Memory B cell (primary cell): ENCODE measurements around the gene CERS6.

Experiments used
- ATAC-seq: fragments of 150-1000 bp; cut with Tn5 transposase; 2 replicates; pipeline ENCODE4 v1.10.0; 2021; ENCODE audit warnings: low read depth, mild to moderate bottlenecking, moderate library complexity
- DNase-seq, 2 donors: peaks; one replicate each; pipeline ENCODE4 v3.0.0; 2022; ENCODE audit warnings: low spot score in 2 of 2
- H3K27ac Mint-ChIP-seq: one replicate; pipeline ENCODE4 v1.8.0; 2022; ENCODE audit warnings: mild to moderate bottlenecking, moderate library complexity, mixed read lengths
- H3K27me3 Mint-ChIP-seq: one replicate; pipeline ENCODE4 v1.8.0; 2022; ENCODE audit warnings: mixed read lengths
- H3K36me3 Mint-ChIP-seq: one replicate; pipeline ENCODE4 v1.8.0; 2022; ENCODE audit warnings: mild to moderate bottlenecking, mixed read lengths
- H3K4me1 Mint-ChIP-seq: one replicate; pipeline ENCODE4 v1.8.0; 2022; ENCODE audit warnings: mixed read lengths
- H3K4me3 Mint-ChIP-seq: one replicate; pipeline ENCODE4 v1.8.0; 2022; ENCODE audit warnings: mild to moderate bottlenecking, moderate library complexity, mixed read lengths
- H3K9me3 Mint-ChIP-seq: one replicate; pipeline ENCODE4 v1.8.0; 2022; ENCODE audit warnings: mixed read lengths

Gene CERS6

DNA sequence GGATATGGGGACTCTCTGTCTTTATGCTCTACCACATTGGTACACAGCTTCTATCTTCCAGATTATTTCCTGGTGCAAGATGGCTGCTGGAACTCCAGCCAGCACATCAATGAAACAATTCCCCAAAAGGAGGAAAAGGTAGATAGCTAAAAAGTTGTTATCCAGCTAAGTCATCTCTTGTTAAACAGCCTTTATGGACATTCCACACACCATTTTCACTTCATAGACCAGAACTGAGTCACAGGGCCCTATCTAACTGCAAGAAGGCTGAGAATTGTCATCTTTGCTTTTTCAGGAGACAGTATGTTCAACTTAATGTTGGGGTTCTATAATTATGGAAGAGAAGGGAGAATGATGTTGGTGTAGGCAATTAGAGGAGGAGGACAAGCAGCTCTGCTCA, 213.1 kb downstream of the CERS6 start:
- no peaks in the 10 kb centered on the region for H3K27me3 Mint-ChIP-seq
- no peaks in the 10 kb centered on the region for H3K9me3 Mint-ChIP-seq
- DNase-seq (no peak), ATAC-seq (no peak)
- H3K4me3 Mint-ChIP-seq, result no peak overlapping the region
- no peak overlapping the region for H3K27ac Mint-ChIP-seq
- H3K4me1 Mint-ChIP-seq, result no peaks in the 10 kb centered on the region
- H3K36me3 Mint-ChIP-seq, result no peaks in the 10 kb centered on the region

DNA sequence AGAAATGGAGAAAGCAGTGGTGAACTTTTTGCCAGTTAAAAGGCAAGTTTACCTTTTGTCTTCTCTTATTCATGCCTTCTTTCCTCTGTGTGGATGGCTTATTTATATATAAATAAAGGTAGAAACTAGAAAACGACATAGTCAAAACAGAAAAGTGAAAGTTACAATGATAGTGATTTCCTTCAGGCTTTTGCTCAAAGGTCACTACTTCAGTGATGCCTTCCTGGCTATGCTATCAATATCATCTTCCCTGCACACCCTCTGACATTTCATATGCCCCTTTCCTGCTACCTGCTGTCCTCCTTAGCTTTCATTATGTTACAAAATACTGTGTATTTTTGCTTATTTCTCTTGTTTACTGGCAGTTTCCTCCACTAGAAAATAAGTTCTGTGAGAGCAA, 214.4 kb downstream of the CERS6 start:
- H3K27me3 Mint-ChIP-seq, result no peaks in the 10 kb centered on the region
- DNase-seq (no peak), ATAC-seq (no peak)
- no peak overlapping the region for H3K4me3 Mint-ChIP-seq
- no peaks in the 10 kb centered on the region for H3K9me3 Mint-ChIP-seq
- no peak overlapping the region for H3K27ac Mint-ChIP-seq
- no peaks in the 10 kb centered on the region for H3K4me1 Mint-ChIP-seq
- no peaks in the 10 kb centered on the region for H3K36me3 Mint-ChIP-seq

DNA sequence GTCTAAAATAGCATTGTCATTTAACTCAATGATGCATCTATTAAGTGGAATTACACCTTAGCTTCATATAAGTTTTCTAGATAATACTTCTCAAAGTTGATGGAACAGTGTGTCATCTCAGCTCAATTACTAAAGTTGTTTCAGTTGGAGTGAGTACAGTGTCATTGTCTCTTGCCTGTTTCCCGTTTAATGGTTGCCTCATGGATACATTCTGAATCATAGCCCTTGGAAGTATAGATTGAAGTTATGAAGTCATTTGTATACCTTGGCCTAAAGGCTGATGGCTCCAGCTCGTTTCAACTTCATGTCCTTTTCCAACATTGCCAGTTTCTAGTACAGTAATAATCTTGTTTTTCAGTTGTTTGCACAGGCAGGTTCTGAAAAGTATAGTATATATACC, 215.9 kb downstream of the CERS6 start:
- Mint-ChIP-seq H3K27me3 (no peaks in the 10 kb centered on the region), H3K9me3 (no peaks in the 10 kb centered on the region), H3K36me3 (no peaks in the 10 kb centered on the region), H3K4me1 (no peaks in the 10 kb centered on the region), H3K4me3 (no peak overlapping the region), H3K27ac (no peak overlapping the region)
- no peak for ATAC-seq
- no peak for DNase-seq

DNA sequence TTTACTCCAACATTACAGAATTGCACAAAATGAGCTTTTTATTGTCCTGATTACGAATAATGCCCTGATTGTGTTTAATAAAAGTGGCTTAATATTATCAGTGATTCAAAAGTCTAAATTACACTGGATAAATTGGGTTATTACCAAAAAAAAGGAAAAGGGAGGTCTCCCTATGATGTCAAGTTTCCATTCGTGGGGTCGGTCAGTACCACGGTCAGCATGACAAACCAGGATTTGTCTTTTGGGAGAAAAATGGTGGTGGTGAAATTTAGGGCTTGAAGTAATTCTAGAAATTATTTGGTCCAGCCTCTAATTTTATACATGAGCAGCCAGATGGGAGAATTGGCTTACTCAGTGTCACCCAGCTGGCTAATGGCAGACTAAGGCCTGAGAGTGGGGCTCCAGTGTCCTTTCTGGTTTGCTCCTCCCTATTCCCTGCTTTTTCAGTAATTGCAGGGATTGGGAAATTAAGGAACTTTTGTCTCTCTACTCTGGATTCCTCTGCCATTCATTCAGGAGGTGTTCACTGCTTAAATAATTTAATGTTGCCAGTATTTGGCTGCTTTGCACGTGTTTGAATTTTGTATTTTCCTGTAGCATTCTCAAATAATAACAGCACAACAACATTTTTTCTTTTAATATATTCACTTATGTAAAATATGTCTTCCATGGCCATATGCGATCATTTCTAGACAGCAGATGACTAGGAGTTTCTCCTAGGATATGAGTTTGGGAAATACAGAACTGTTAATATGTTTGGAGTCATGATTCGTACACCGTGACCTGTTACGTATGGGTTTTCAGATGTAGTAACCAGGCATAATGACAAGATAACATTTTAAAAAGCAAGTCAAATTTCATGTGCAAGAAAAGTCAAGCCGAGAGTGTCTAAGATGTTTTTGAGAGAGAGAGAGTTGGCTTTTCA, 217.5 kb downstream of the CERS6 start:
- H3K4me3 Mint-ChIP-seq, result no peak overlapping the region
- H3K36me3 Mint-ChIP-seq, result no peaks in the 10 kb centered on the region
- H3K27ac Mint-ChIP-seq, result no peak overlapping the region

DNA sequence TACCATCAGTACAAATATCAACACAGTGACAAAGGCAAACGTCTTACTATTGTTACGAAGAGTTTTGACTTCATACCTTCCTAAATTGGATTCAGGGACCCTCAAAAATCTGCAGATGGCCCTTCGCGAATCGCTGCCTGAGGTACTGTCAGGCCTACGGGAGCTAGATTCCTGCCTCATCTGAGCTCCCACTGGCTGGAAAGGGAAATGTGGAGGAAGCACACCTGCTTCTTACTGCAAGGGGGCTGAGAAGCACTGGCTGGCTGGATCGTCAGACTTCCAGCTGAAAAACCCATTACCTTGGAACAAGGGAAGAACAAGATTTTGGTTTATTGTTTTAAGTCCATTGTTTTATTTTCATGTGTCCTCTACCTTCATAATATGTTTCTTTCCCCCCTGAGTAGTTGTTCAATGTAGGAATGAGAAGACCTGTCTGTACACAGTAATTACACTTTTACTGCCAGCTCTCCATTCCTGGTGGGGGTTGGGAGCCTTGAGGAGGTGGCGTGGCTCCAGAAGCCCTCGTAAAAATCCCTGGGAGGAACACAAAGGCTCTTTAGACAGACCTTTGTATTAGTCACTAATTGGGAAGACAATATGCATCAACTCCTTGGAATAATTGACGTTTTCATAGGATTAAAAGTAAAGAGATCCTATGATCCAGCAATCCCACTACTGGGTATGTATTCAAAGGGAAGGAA, 222.2 kb downstream of the CERS6 start:
- Mint-ChIP-seq H3K36me3 (no peaks in the 10 kb centered on the region), H3K27me3 (no peaks in the 10 kb centered on the region), H3K4me3 (no peak overlapping the region), H3K27ac (no peak overlapping the region), H3K4me1 (no peaks in the 10 kb centered on the region), H3K9me3 (no peaks in the 10 kb centered on the region)
- ATAC-seq (no peak), DNase-seq (no peak)

More for the DNA sequence above, 217.5 kb downstream of the CERS6 start:
- no peak for DNase-seq
- ATAC-seq, result no peak
- Mint-ChIP-seq H3K4me1 (no peaks in the 10 kb centered on the region), H3K27me3 (no peaks in the 10 kb centered on the region), H3K9me3 (no peaks in the 10 kb centered on the region)

DNA sequence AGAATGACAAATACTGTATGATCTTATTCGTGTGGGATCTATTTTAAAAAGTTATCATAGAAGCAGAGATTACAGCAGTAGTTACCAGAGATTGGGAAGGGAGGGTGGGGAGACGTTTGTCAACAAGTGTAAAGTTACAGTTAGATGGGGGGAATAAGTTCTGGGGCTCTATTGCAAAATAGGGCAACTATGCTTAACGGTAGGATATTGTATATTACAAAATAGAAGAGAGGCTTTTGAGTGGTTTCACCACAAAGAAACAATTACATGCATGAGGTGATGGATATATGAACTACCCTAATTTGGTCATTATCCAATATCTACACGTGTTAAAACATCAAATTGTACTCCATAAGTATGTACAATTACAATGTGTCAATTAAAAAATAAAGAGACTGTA, 223.0 kb downstream of the CERS6 start:
- Mint-ChIP-seq H3K4me1 (no peaks in the 10 kb centered on the region), H3K36me3 (no peaks in the 10 kb centered on the region), H3K9me3 (no peaks in the 10 kb centered on the region), H3K27me3 (no peaks in the 10 kb centered on the region), H3K4me3 (no peak overlapping the region), H3K27ac (no peak overlapping the region)
- ATAC-seq, result no peak
- DNase-seq, result no peak

DNA sequence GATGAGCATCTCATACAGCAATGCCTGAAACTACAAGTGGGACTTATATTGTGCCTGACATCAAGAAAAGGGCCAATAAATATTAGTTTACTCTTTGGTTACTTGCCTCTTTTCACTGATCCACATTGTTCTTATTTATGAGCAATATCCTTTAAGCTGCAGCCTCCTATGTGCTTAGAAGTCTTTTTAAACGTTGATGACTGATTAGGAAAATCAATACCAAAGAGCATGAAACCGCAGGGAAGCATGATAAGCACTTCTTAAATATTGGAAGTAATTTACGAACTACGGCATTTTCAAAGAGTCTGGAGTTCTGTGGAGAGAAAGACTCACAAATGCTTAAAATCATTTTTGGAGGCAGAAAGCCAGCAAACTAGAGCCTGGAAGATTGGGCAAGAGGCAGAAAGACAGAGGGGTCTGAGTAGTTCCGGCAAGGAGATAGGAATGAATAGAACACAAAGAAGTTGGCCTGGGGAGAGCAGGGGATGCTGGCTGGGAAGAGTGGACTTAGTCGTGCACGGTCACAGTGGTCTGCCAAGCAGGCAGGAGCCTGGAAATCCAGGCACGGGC, 223.8 kb downstream of the CERS6 start:
- no peaks in the 10 kb centered on the region for H3K36me3 Mint-ChIP-seq
- H3K4me3 Mint-ChIP-seq, result no peak overlapping the region
- DNase-seq (no peak), ATAC-seq (no peak)
- H3K4me1 Mint-ChIP-seq, result no peaks in the 10 kb centered on the region
- no peaks in the 10 kb centered on the region for H3K27me3 Mint-ChIP-seq
- H3K9me3 Mint-ChIP-seq, result no peaks in the 10 kb centered on the region
- H3K27ac Mint-ChIP-seq, result no peak overlapping the region

DNA sequence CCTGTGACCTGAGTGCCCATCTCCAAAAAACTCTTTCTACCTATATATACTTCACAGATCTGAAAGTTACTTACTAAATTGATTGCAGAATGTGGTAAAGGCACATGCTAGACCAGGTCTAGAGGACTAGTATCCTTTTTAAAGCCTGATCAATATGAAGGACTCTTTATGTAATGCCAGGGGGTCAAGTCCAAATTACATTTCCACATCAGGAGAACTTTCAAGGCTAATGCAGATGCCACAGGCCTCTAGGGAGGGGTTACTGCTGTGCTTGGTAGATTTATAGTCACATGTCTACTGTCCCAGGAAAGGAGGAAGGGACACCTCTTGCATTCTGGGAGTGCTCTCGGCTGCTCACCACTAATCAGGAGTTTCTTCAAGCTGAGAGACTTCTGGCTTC, 227.9 kb downstream of the CERS6 start:
- no peaks in the 10 kb centered on the region for H3K4me1 Mint-ChIP-seq
- ATAC-seq (no peak), DNase-seq (no peak)
- H3K9me3 Mint-ChIP-seq, result no peaks in the 10 kb centered on the region
- no peaks in the 10 kb centered on the region for H3K27me3 Mint-ChIP-seq
- no peaks in the 10 kb centered on the region for H3K36me3 Mint-ChIP-seq
- H3K4me3 Mint-ChIP-seq, result no peak overlapping the region
- H3K27ac Mint-ChIP-seq, result no peak overlapping the region

DNA sequence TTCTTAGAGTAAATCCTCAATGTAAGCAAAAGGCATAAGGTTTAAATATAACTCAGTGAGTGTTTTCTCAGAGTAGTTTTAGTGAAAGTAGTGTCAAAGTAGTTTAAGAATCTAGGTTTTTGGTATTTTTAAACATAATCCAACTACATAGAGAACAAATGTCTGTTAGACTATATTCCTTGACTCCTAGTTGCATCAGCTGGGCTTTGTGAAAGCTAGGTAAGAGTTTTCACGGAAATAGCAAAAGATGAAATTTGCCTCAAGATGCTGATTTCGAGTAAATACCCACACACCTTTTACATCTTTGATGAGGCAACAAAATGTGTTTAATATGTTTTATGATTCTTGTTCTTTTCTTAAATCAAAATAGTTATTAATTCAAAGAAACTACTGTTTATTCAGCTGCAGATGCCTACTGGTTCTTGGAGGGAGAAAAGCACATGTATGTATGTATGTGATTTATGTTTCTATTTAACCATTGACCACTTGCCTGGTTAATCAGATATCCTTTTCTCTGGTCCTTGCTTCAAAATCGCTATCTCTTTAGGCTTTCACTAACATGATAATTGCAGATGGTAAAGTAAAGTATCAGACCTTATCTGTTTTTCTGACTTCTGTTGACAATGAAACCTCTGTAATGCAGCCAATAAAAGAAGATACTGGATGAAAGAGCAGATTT, 229.0 kb downstream of the CERS6 start:
- Mint-ChIP-seq H3K27ac (no peak overlapping the region), H3K4me3 (no peak overlapping the region), H3K4me1 (no peaks in the 10 kb centered on the region), H3K9me3 (no peaks in the 10 kb centered on the region), H3K27me3 (no peaks in the 10 kb centered on the region), H3K36me3 (no peaks in the 10 kb centered on the region)
- DNase-seq (no peak), ATAC-seq (no peak)

DNA sequence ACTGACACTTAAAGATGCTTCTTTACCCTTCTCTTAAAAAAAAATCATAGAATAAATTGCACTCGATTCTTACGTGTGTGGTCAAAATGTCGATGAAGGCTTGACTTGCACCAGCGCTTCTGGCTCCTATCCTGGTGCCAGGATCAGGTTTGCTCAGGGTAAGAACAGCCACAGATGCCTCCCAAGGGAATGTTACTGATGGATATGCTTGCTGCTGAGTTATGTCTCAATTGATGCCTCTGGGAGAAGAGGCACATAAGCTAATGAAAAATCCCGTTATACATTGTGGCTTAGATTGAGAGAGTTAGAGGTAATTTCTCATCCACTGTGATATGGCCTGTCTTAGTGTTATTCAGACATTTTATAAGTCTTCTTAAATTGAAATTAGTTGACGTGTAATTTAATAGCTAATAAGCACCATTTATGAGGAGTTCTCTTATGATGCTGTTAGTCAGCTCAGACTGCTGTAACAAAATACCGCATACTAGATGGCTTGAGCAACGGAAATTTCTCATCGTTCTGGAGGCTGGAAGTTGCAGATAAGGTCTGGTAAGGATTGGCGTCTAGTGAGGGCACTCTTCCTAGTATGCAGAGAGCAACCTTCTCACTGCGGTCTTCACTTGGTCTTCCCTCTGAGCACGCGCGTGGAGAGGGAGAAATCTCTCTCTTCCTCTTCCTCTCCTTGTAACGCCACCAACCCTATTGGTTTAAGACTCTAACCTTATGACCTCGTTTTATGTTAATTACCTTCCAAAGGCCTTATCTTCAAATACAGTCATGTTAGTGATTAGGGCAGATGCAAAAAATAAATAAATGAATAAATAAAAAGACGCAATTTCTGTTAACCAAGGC, 229.8 kb downstream of the CERS6 start:
- DNase-seq (no peak), ATAC-seq (no peak)
- Mint-ChIP-seq H3K27me3 (no peaks in the 10 kb centered on the region), H3K36me3 (no peaks in the 10 kb centered on the region), H3K27ac (no peak overlapping the region), H3K9me3 (no peaks in the 10 kb centered on the region), H3K4me1 (no peaks in the 10 kb centered on the region), H3K4me3 (no peak overlapping the region)

DNA sequence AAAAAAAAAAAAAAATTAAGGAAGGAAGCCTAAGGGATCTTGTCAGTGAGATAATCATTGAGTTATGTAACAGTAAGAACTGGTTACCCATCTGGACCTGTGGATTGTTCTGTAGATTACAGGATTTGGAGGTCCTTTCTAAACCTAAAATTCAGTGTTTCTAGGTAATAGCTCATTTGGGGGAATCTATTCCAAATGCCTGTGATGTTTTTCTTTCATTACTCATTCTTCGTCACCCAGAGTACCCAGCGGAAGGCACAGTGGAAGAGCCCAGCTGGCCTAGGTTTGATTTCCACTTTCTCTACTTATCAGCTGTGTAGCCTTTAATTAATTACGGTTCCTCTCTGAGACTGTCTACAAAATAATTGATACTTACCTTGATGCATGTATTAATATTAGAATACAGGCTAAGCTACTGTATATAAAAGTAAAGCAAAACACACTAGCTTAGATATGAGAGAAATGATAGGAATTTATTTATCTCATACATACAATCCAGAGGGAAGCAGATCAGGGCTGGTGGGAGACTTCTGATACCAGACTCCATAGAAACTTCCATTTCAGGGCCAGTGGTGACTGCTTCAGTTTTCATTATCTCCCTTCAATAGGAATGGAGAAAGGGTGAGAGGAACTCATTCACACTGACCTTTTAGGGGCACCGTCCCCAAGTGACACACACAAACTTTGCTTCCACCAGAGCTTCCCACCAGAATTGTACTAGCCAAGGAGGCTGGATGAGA, 230.6 kb downstream of the CERS6 start:
- H3K4me3 Mint-ChIP-seq, result no peak overlapping the region

DNA sequence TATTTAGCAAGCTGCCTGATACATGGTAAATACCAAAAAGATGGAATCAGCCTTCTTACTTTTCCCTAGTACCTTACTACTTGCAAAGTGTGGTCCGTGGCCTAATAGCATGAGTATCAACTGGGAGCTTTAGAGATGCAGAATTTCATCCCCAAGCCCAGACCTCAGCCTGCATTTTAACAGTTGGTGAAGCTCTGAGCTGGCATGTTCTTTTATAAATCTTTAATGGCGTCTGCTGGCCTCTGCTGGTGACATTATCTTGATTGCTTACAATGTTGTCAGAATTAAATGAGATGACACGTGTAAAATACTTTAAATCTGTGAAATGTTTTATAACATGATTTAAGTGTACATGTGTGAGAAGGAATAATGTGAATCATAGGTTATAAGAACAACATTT, 231.2 kb downstream of the CERS6 start:
- Mint-ChIP-seq H3K27ac (no peak overlapping the region), H3K27me3 (no peaks in the 10 kb centered on the region), H3K4me3 (no peak overlapping the region), H3K36me3 (no peaks in the 10 kb centered on the region), H3K4me1 (no peaks in the 10 kb centered on the region), H3K9me3 (no peaks in the 10 kb centered on the region)
- ATAC-seq (no peak), DNase-seq (no peak)

More for the DNA sequence above, 230.6 kb downstream of the CERS6 start:
- no peak for DNase-seq
- H3K9me3 Mint-ChIP-seq, result no peaks in the 10 kb centered on the region
- H3K4me1 Mint-ChIP-seq, result no peaks in the 10 kb centered on the region
- H3K27ac Mint-ChIP-seq, result no peak overlapping the region
- no peaks in the 10 kb centered on the region for H3K36me3 Mint-ChIP-seq
- no peak for ATAC-seq
- H3K27me3 Mint-ChIP-seq, result no peaks in the 10 kb centered on the region

DNA sequence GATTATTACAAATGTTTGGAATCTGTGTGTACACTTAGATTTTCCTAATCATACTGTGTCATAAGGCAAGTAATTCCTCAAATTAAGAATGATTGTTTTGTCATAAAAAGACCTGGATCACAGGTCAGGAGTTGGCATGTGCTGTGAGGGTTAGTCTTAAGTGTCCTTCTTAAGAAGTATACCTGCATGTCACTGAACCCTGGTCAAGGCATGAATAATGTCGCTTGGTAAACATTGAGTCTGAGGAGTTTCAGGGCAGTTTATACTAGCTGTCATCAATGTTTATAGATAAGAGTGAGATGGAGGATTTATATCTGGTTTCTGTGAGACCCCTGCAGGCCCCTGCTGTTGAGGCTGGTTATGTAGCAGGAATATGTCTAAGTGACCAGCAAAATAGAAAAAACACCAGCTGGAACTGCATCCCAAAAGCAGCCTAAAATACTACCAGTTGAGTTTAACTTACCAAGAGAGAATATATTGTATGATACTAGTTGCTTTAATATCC, 234.4 kb downstream of the CERS6 start:
- Mint-ChIP-seq H3K27me3 (no peaks in the 10 kb centered on the region), H3K36me3 (no peaks in the 10 kb centered on the region)

More for the DNA sequence above, 234.4 kb downstream of the CERS6 start:
- no peaks in the 10 kb centered on the region for H3K9me3 Mint-ChIP-seq
- no peaks in the 10 kb centered on the region for H3K4me1 Mint-ChIP-seq
- ATAC-seq (no peak), DNase-seq (no peak)
- no peak overlapping the region for H3K4me3 Mint-ChIP-seq
- H3K27ac Mint-ChIP-seq, result no peak overlapping the region
